ENCODE data around the gene KRTAP29-1. TPM values are rescaled to one million over a fixed set of nuclear protein-coding genes. Genes with fewer than 3 reads are reported as not detected.

Gene KRTAP29-1
- total RNA-seq, 1 donor from 2014 or later, result not detected

DNA sequence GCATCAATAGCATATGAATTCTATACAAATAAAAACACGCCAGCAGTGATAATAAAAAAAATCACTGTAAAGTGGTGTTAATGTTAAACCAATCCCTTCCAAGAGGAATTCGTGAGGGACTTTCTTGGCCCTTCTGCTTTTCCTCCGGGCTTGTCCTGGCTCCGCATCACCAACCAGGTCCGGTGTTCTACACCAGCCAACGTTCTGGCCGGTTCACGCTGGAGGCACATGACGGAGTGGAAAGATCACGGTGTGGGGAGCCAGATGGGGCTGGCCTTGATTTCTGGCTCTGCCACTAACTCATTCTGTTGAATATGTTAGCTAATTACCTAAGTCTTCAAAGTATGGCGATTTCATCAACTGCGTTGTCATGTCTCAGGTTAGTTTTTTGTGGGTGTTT is 1.4 kb upstream of the KRTAP29-1 start:
- no peak overlapping the region for H3K4me3 Mint-ChIP-seq (ENCODE audit: low read depth)
- no peak for DNase-seq (ENCODE audit: low spot score, unreplicated experiment)
- no peak overlapping the region for H3K27ac Mint-ChIP-seq
- peaks cover 21% of the 10 kb centered on the region for H3K27me3 Mint-ChIP-seq
- TF ChIP-seq, protein P1, sequence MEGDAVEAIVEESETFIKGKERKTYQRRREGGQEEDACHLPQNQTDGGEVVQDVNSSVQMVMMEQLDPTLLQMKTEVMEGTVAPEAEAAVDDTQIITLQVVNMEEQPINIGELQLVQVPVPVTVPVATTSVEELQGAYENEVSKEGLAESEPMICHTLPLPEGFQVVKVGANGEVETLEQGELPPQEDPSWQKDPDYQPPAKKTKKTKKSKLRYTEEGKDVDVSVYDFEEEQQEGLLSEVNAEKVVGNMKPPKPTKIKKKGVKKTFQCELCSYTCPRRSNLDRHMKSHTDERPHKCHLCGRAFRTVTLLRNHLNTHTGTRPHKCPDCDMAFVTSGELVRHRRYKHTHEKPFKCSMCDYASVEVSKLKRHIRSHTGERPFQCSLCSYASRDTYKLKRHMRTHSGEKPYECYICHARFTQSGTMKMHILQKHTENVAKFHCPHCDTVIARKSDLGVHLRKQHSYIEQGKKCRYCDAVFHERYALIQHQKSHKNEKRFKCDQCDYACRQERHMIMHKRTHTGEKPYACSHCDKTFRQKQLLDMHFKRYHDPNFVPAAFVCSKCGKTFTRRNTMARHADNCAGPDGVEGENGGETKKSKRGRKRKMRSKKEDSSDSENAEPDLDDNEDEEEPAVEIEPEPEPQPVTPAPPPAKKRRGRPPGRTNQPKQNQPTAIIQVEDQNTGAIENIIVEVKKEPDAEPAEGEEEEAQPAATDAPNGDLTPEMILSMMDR (IDR thresholded peaks at IDR 0.05; ENCODE audit: unreplicated experiment), result no peak
- H3K36me3 Mint-ChIP-seq (ENCODE audit: insufficient read depth), result no peaks in the 10 kb centered on the region
- H3K9me3 Mint-ChIP-seq (ENCODE audit: low read depth), result no peaks in the 10 kb centered on the region
- no peaks in the 10 kb centered on the region for H3K4me1 Mint-ChIP-seq (ENCODE audit: low read depth)

DNA sequence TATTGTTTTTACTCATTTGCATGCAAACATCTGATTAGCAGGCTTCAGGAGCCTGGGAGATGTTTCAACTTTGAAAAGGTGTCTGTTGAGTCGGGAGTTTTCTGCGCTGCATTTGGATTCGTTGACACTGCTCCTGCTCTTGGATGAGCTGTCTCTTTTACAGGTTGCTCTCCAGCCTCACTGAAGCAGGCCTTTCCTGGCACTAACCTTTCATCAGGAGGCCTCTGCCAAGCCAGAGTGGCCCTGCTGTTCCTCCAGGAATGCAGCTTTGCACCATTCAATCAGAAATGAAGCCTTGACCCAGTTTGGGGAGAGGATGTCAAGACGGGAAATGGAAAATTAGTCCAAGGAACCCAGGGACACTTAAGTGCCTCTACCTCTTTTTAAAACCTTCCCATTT is 330 bp upstream of the KRTAP29-1 start:
- H3K36me3 Mint-ChIP-seq (ENCODE audit: insufficient read depth), result no peaks in the 10 kb centered on the region
- H3K27ac Mint-ChIP-seq, result no peak overlapping the region
- no peaks in the 10 kb centered on the region for H3K9me3 Mint-ChIP-seq (ENCODE audit: low read depth)
- H3K4me1 Mint-ChIP-seq (ENCODE audit: low read depth), result no peaks in the 10 kb centered on the region
- no peak overlapping the region for H3K4me3 Mint-ChIP-seq (ENCODE audit: low read depth)
- H3K27me3 Mint-ChIP-seq, result peaks cover 17% of the 10 kb centered on the region
- TF ChIP-seq, protein P1 (IDR thresholded peaks at IDR 0.05; ENCODE audit: unreplicated experiment), result no peak
- DNase-seq (ENCODE audit: low spot score, unreplicated experiment), result no peak

DNA sequence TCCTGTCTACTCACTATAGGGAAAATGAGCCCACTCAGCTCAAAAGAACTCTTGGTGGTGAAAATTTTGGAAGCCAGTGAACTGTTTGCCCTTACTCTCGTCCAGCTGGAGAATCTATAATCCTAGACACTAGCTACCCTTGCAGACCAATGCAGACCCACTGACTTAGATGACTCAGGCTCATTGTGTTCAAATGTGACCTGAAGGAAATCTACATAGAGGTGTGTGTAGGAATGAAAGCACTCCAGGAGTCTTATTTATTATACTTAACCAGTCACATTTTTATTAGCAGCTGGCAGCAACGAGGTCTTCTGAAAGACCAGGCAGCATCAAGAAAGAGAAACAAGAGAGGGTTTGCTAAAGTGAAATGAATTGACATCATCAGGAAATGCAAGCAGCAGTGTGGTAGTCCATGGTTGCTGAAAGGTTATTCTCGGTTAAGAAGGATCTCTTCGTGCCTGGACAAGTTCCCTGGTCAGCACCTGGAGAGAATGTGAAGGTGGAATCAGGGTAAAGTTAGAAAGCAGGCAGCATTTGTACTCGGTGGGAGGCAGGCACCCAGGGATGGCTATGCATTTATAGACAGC is 1.4 kb downstream of the KRTAP29-1 start:
- H3K27me3 Mint-ChIP-seq, result peaks cover 3% of the 10 kb centered on the region
- H3K4me3 Mint-ChIP-seq (ENCODE audit: low read depth), result no peak overlapping the region
- no peak for DNase-seq (ENCODE audit: low spot score, unreplicated experiment)
- no peaks in the 10 kb centered on the region for H3K36me3 Mint-ChIP-seq (ENCODE audit: insufficient read depth)
- H3K27ac Mint-ChIP-seq, result no peak overlapping the region
- no peaks in the 10 kb centered on the region for H3K4me1 Mint-ChIP-seq (ENCODE audit: low read depth)
- TF ChIP-seq, protein P1 (IDR thresholded peaks at IDR 0.05; ENCODE audit: unreplicated experiment), result no peak
- no peaks in the 10 kb centered on the region for H3K9me3 Mint-ChIP-seq (ENCODE audit: low read depth)

DNA sequence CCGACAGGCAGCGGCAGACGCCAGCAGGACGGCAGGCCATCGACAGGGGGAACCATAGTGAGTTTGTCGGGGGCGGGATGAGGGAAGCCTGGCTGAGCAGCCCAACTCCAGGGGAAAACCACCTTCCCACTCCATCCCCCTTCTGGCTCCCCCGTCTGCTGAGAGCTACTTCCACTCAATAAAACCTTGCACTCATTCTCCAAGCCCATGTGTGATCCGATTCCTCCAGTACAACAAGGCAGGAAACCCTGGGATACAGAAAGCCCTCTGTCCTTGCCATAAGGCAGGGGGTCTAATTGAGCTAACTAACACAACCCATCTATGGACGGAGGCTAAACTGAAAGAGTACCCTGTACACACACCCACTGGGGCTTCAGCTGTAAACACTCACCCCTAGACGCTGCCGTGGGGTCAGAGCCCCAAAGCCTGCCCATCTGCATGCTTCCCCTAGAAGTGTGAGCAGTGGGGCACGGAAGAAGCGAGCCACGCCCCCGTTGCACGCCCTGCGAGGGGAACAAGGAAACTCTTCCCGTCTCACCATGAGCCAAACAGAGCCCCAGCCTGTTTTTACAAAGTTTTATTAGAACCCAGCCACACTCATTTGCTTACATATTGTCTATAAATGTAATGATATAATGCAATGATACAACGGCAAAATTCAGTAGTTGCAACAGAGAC is 4.1 kb downstream of the KRTAP29-1 start:
- no peak overlapping the region for H3K4me3 Mint-ChIP-seq (ENCODE audit: low read depth)
- TF ChIP-seq, protein P1 (IDR thresholded peaks at IDR 0.05; ENCODE audit: unreplicated experiment), result no peak
- no peak overlapping the region for H3K27ac Mint-ChIP-seq
- H3K27me3 Mint-ChIP-seq, result no peaks in the 10 kb centered on the region
- DNase-seq (ENCODE audit: low spot score, unreplicated experiment), result no peak
- no peaks in the 10 kb centered on the region for H3K36me3 Mint-ChIP-seq (ENCODE audit: insufficient read depth)
- no peaks in the 10 kb centered on the region for H3K4me1 Mint-ChIP-seq (ENCODE audit: low read depth)
- no peaks in the 10 kb centered on the region for H3K9me3 Mint-ChIP-seq (ENCODE audit: low read depth)

DNA sequence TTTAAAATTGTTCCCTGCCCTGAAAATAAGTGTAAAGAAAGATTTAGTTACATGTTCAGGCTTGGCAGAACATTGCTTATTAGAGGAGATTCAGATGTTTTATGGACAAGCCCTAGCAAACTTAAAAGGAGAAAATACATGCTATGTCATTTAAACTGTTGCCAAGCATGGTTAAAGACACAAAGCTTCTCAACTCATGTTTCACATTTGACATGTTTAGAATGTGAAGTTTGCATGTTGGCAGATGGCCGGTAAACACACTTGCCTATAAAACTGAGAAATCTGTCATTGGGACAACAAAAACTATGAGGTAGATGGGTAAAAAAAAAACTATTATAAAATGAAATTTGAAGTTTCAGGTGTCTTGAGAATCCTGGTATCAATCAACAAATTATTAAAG is 5.8 kb downstream of the KRTAP29-1 start:
- Mint-ChIP-seq H3K9me3 (ENCODE audit: low read depth) (no peaks in the 10 kb centered on the region), H3K4me1 (ENCODE audit: low read depth) (no peaks in the 10 kb centered on the region), H3K36me3 (ENCODE audit: insufficient read depth) (no peaks in the 10 kb centered on the region), H3K27ac (no peak overlapping the region), H3K27me3 (no peaks in the 10 kb centered on the region), H3K4me3 (ENCODE audit: low read depth) (no peak overlapping the region)
- no peak for DNase-seq (ENCODE audit: low spot score, unreplicated experiment)
- TF ChIP-seq, protein P1 (IDR thresholded peaks at IDR 0.05; ENCODE audit: unreplicated experiment), result no peak
